Fibroblast of gingiva (primary cell): Measurements from ENCODE around the gene AGPS.
"Not testable (repeated sequence)": the region's sequence is repeated elsewhere in the genome, so short reads cannot be mapped to it uniquely, and the experiment has no call there.

ENCODE experiments used
- DNase-seq: peaks from one replicate; pipeline ENCODE4 v3.0.0-alpha.2; 2011; ENCODE audit warnings: low read depth

AGPS gene

GRCh38 chr2:177391822-177392372, 676 bp upstream of the AGPS start:
- no peak for DNase-seq

DNA sequence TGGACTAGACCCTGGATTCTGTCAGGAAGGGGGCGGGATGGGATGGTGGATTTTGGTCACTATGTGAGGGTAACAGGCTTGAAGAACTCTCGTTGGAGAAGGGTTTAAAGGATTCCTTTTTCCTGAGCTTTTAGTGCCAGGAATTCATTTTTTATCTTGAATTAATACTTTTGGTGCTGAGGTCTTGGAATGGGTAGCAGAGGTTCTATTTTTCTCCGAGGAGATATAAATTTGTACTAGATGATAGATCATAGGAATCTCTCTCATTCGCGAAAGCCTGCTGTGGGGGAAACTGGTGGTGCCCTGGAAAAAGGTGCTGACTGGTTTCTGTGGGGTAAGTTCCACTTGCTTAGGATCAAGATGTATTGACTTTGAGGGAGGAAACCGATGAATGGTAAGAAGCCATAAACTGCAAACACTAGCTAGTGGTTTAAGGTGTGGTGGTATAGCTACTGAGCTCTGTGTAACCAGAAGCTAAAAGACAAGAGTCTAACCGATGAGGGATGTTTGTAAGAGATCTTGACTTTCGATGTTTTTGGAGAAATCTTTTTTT, 706 bp downstream of the AGPS start:
- no peak for DNase-seq

GRCh38 chr2:177393824-177394593, 1.4 kb downstream of the AGPS start:
- DNase-seq = no peak

- DNase-seq = no peak
Observed at GRCh38 chr2:177394594-177394973, 2.0 kb downstream of the AGPS start.

- no peak for DNase-seq
Observed at GRCh38 chr2:177395351-177396065, 2.9 kb downstream of the AGPS start.

- DNase-seq = peak; percentile 69
Observed at GRCh38 chr2:177396703-177397460, 4.3 kb downstream of the AGPS start.

DNA sequence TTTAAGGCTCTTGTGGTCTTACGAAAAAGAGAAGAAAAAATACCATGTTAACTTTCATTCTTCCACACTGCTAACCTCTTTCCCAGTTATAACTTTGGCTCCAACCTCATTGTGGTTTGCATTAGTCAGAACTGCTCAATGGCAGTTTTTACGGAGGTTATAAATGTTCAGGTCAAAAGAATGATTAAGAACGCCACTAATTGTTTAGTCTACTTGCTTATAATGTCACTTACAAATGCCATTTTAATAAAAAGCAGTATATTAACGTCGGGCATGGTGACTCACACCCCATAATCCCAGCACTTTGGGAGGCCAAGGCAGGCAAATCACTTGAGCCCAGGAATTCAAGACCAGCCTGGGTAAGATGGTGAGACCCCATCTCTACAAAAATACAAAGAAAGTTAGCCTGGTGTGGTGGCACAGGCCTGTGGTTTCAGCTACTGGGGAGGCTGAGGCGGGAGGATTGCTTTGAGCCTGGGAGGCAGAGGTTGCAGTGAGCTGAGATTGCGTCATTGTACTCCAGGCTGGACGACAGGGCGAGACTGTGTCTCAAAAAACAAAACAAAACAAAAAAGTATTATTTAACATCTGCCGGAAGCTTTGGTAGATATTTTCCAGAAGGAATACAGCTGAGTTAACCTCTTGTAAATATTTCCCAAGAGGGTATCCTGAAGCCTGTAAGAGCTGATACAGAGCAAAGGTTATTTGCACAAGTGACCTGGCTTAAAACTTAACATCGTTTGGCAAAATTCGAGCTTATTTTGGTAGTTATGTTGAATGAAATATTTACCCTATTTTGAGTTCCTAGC, 5.1 kb downstream of the AGPS start:
- peak; percentile 70 for DNase-seq

GRCh38 chr2:177398290-177398683, 5.7 kb downstream of the AGPS start:
- DNase-seq = peak; percentile 2

- no peak for DNase-seq
Observed at GRCh38 chr2:177398791-177399190, 6.2 kb downstream of the AGPS start.

DNA sequence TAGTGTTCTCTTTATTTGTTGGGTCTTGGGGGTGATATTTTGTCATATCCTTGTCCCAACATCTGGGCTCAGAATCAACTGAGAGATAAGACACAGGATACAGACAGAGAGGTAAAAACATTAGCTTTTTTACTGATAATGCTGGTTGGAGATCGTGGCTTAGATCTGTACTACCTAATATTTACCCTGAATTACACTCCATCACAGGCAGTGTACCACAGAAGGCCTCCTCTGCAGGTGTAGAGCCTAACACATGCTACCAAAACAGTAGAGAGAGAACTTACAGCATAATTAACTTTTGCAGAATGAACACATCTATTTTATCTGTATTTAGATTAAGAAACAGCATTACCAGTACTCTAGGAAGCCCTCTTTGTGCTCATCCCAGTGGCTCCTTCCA, 6.8 kb downstream of the AGPS start:
- DNase-seq = no peak

DNA sequence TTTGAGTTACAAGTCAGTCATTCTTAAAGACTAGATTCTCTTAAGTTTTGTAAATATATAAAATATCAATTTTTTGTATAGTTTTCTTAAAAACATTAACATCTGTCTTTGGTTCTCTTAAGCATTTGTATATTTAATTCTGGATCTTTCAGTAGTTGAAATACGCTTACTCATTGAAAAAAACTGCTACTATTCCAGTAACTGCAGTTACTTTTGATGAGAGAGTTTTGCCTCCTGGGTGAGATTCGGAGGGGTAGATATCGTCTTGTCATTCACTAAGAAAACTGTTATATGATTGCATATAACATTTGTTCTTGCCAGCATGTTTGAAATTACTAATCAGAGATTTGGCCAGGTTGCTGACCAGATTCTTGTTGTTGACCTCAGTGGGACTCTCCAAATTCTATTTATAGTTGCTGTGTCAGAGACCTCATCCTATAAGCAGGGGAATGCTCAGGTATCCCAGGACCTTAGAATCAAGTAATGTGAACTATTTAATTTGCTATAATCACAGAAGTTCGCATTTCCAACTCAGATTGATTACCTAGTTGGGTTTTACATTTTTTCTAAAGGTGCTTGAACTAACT, 7.9 kb downstream of the AGPS start:
- peak; percentile 4 for DNase-seq

GRCh38 chr2:177402096-177402495, 9.5 kb downstream of the AGPS start:
- no peak for DNase-seq

DNA sequence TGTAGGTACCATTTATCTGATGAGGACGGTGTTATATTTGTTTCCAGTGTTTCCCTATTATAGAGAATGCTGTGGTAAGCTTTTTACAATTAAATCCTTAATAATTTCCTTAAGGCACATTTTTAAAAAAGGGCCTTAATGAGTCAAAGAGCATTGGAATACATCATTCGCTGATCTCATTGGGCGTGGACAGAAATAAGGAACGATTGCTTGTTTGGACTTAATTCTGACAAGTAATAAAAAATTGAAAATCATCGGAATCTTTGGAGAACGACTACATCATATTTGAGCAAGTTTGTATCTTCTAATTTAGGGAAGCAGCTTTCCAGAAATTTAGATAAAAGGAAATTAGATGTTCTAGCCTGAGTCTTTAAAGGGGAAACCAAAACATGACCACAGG, 11.3 kb downstream of the AGPS start:
- DNase-seq = no peak

GRCh38 chr2:177404243-177404642, 11.7 kb downstream of the AGPS start:
- no peak for DNase-seq

- no peak for DNase-seq
Observed at GRCh38 chr2:177405029-177405692, 12.6 kb downstream of the AGPS start.

GRCh38 chr2:177406182-177406581, 13.6 kb downstream of the AGPS start:
- DNase-seq = no peak

DNA sequence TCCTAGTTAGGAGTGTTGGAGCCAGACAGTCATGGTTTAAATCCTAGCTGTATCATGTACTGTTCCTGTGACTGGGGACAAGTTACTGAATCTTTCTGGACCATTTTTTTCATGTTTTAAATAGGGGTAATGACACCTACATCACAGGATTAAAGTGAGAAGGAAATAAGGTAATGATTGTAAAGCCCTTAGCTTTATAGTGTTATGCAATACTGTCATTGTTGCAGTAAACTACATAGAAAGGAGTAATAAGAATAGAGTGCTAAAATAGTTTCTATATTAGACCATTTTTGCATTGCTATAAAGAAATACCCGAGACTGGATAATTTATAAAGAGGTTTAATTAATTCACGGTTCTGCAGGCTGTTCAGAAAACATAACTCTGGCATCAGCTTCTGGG, 14.5 kb downstream of the AGPS start:
- no peak for DNase-seq

GRCh38 chr2:177410629-177411028, 18.1 kb downstream of the AGPS start:
- not testable (repeated sequence) for DNase-seq

DNA sequence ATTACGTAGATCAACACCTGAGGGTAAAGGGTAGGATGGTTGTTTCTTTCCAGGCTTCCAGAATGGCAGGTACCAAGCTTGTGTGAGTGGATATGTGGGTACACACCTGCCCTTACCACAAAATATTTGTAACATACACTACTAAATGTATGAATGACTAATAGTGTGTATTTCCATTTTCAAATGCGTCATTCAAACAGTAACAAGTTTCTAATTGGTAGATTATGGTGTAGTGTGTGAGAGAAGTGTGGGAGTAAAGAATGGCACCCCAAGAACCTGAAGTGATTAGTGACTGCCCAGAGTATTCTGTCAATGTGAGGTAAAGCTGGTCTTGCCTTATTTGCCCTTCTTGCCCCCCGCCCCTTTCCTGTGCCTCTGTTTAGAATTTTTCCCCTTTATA, 21.1 kb downstream of the AGPS start:
- no peak for DNase-seq

- peak; percentile 56 for DNase-seq
Observed at GRCh38 chr2:177419274-177419673, 26.7 kb downstream of the AGPS start.

- no peak for DNase-seq
Observed at GRCh38 chr2:177422271-177422670, 29.7 kb downstream of the AGPS start.
